HG03139 (cell line): Measurements from ENCODE around the gene MYL5.
"Not testable (repeated sequence)": the region's sequence is repeated elsewhere in the genome, so short reads cannot be mapped to it uniquely, and the experiment has no call there.

Experiments used
- ATAC-seq: cut with Tn5 transposase; IDR thresholded peaks from one replicate; pipeline ENCODE4 v1.9.1; 2021; ENCODE audit not compliant: unreplicated experiment

Gene MYL5

GRCh38 chr4:704971-705277 lies 30.6 kb downstream of the MYL5 start:
- ATAC-seq: no peak

- peak; percentile 90 for ATAC-seq
Measured at GRCh38 chr4:705278-706082, 31.1 kb downstream of the MYL5 start, which contains the start of gene PCGF3. PCGF3 (plus strand) TSS chr4:705832; CDS start chr4:733681, 27,849 bp downstream.

GRCh38 chr4:706083-706633 lies 31.8 kb downstream of the MYL5 start:
- ATAC-seq: not testable (repeated sequence)

GRCh38 chr4:706834-707598 lies 32.7 kb downstream of the MYL5 start:
- ATAC-seq: no peak

- ATAC-seq: no peak
Measured at GRCh38 chr4:707929-708630, 33.7 kb downstream of the MYL5 start.

GRCh38 chr4:708631-708933 lies 34.2 kb downstream of the MYL5 start:
- ATAC-seq: no peak

GRCh38 chr4:709348-709747 lies 35.0 kb downstream of the MYL5 start:
- ATAC-seq: no peak

- ATAC-seq: no peak
Measured at GRCh38 chr4:710116-710515, 35.8 kb downstream of the MYL5 start.

- ATAC-seq: no peak
Measured at GRCh38 chr4:710916-711315, 36.6 kb downstream of the MYL5 start.

- no peak for ATAC-seq
Measured at GRCh38 chr4:712093-712492, 37.8 kb downstream of the MYL5 start.

- no peak for ATAC-seq
Measured at GRCh38 chr4:712916-713632, 38.7 kb downstream of the MYL5 start.

GRCh38 chr4:714087-714486 lies 39.7 kb downstream of the MYL5 start:
- no peak for ATAC-seq

- no peak for ATAC-seq
Measured at GRCh38 chr4:717601-718320, 43.4 kb downstream of the MYL5 start.

- no peak for ATAC-seq
Measured at GRCh38 chr4:718460-718859, 44.1 kb downstream of the MYL5 start.

- ATAC-seq: no peak
Measured at GRCh38 chr4:720111-720860, 45.9 kb downstream of the MYL5 start.

- no peak for ATAC-seq
Measured at GRCh38 chr4:721261-722168, 47.2 kb downstream of the MYL5 start.

GRCh38 chr4:722169-722725 lies 47.9 kb downstream of the MYL5 start:
- ATAC-seq: no peak

GRCh38 chr4:722851-723360 lies 48.6 kb downstream of the MYL5 start:
- no peak for ATAC-seq
